ENCODE results near the gene ALAD. TPM values are rescaled to one million over a fixed set of nuclear protein-coding genes. Genes with fewer than 3 reads are reported as not detected.
"Not testable (repeated sequence)": the region's sequence is repeated elsewhere in the genome, so short reads cannot be mapped to it uniquely, and the experiment has no call there.

The ALAD gene
- total RNA-seq, 4 donors from 2014 or later, result 17.3 to 34.2 (median 17.9) TPM

- H3K9me3 ChIP-seq, result no peaks in the 10 kb centered on the region
- 88% methylated on average over 4 of the region's 5 CpGs; no CpG with 5 or more reads in 1 of the 2 donors for WGBS, 2 donors (ENCODE audit: low coverage in 1 of 2)
- H3K4me1 ChIP-seq, result peaks cover 0 to 18% (median 4%) of the 10 kb centered on the region in 3 donors
- H3K36me3 ChIP-seq, result peaks cover 0 to 31% of the 10 kb centered on the region in 2 donors
- H3K27ac ChIP-seq, result no peak overlapping the region
- no peak for ATAC-seq
- no peaks in the 10 kb centered on the region for H3K27me3 ChIP-seq
- no peak overlapping the region for H3K4me3 ChIP-seq
- TF ChIP-seq EP300 (IDR thresholded peaks at IDR 0.05) (no peak), POLR2AphosphoS5 (IDR thresholded peaks at IDR 0.05) (no peak)
These were observed 29.0 kb downstream of the ALAD start for GRCh38 chr9:113372059-113372458.

- H3K27me3 ChIP-seq, result no peaks in the 10 kb centered on the region
- no peaks in the 10 kb centered on the region for H3K9me3 ChIP-seq
- no peak overlapping the region for H3K4me3 ChIP-seq
- TF ChIP-seq EP300 (IDR thresholded peaks at IDR 0.05) (no peak), CTCF (IDR thresholded peaks at IDR 0.05) (no peak), POLR2AphosphoS5 (IDR thresholded peaks at IDR 0.05) (no peak), POLR2A (IDR thresholded peaks at IDR 0.05) (no peak)
- peaks cover 0 to 31% of the 10 kb centered on the region in 2 donors for H3K36me3 ChIP-seq
- no peak overlapping the region for H3K27ac ChIP-seq
- 60 to 66% methylated on average over 3 to 6 of the region's 8 CpGs for WGBS, 2 donors (ENCODE audit: low coverage in 1 of 2)
- peaks cover 0 to 11% (median 4%) of the 10 kb centered on the region in 3 donors for H3K4me1 ChIP-seq
- ATAC-seq, result no peak
These were observed 30.2 kb downstream of the ALAD start for GRCh38 chr9:113370806-113371325.

GRCh38 chr9:113369855-113370140 is 31.3 kb downstream of the ALAD start:
- Histone ChIP-seq H3K4me3 (no peak overlapping the region), H3K9me3 (no peaks in the 10 kb centered on the region), H3K27ac (no peak overlapping the region), H3K36me3 (peaks cover 0 to 27% of the 10 kb centered on the region in 2 donors), H3K4me1 (peaks cover 0 to under 1% (median 0%) of the 10 kb centered on the region in 3 donors), H3K27me3 (no peaks in the 10 kb centered on the region)
- no CpG with 5 or more reads among the region's 11 CpGs for WGBS, 2 donors (ENCODE audit: low coverage in 1 of 2)
- ATAC-seq, result no peak
- TF ChIP-seq POLR2A (IDR thresholded peaks at IDR 0.05) (no peak), EP300 (IDR thresholded peaks at IDR 0.05) (no peak)

GRCh38 chr9:113368982-113369854 is 31.9 kb downstream of the ALAD start:
- no peak overlapping the region for H3K27ac ChIP-seq
- H3K4me3 ChIP-seq, result no peak overlapping the region
- peaks cover 0 to 22% of the 10 kb centered on the region in 2 donors for H3K36me3 ChIP-seq
- no peaks in the 10 kb centered on the region for H3K9me3 ChIP-seq
- 67 to 76% methylated on average over 5 to 6 of the region's 13 CpGs for WGBS, 2 donors (ENCODE audit: low coverage in 1 of 2)
- H3K27me3 ChIP-seq, result no peaks in the 10 kb centered on the region
- TF ChIP-seq POLR2AphosphoS5 (IDR thresholded peaks at IDR 0.05) (no peak), POLR2A (IDR thresholded peaks at IDR 0.05) (no peak), CTCF (IDR thresholded peaks at IDR 0.05) (no peak), EP300 (IDR thresholded peaks at IDR 0.05) (no peak)
- ATAC-seq, result no peak
- no peaks in the 10 kb centered on the region for H3K4me1 ChIP-seq

- 81 to 92% methylated on average over 2 of the region's 5 CpGs for WGBS, 2 donors (ENCODE audit: low coverage in 1 of 2)
- no peaks in the 10 kb centered on the region for H3K9me3 ChIP-seq
- H3K4me3 ChIP-seq, result no peak overlapping the region
- H3K36me3 ChIP-seq, result peaks cover 0 to 14% of the 10 kb centered on the region in 2 donors
- H3K27ac ChIP-seq, result no peak overlapping the region
- ATAC-seq, result no peak
- no peaks in the 10 kb centered on the region for H3K27me3 ChIP-seq
- TF ChIP-seq CTCF (IDR thresholded peaks at IDR 0.05), result no peak
- no peak for TF ChIP-seq POLR2A (IDR thresholded peaks at IDR 0.05)
- TF ChIP-seq EP300 (IDR thresholded peaks at IDR 0.05), result no peak
- TF ChIP-seq POLR2AphosphoS5 (IDR thresholded peaks at IDR 0.05), result no peak
- H3K4me1 ChIP-seq, result no peaks in the 10 kb centered on the region
These were observed 32.6 kb downstream of the ALAD start for GRCh38 chr9:113368348-113368981.

- not testable (repeated sequence) for H3K9me3 ChIP-seq, H3K27ac ChIP-seq, H3K27me3 ChIP-seq, H3K36me3 ChIP-seq, H3K4me3 ChIP-seq, H3K4me1 ChIP-seq, ATAC-seq
- WGBS, 2 donors (ENCODE audit: low coverage in 1 of 2), result 100% methylated on average over 1 of the region's 3 CpGs; no CpG with 5 or more reads in 1 of the 2 donors
These were observed 35.4 kb downstream of the ALAD start for GRCh38 chr9:113365652-113366051.

Data from gastroesophageal sphincter (tissue), 4 donors.